K562 (cell line): ENCODE data around the gene RNFT2. TPM values are rescaled to one million over a fixed set of nuclear protein-coding genes. Genes with fewer than 3 reads are reported as not detected.

ENCODE experiments used
- ATAC-seq: fragments of 200-7000 bp; cut with Tn5 transposase; 3 replicates; pipeline ENCODE4 v1.9.1; 2020; ENCODE audit warnings: moderate library complexity
- BruUV-seq: library from RNA; stranded (reverse); fragments of 400-500 nt; replicated peaks from 2 replicates; lab custom pipeline; 2021; lab: Mats Ljungman, UMichigan
- CTCF ChIA-PET: fragments of 300-600 bp; formaldehyde crosslinking; extraction: SDS; loops from one replicate; lab custom pipeline; 2021; ENCODE audit warnings: low intra/inter-chr PET ratio; lab: Yijun Ruan, JAX
- POLR2A ChIA-PET: fragments of 300-600, 350-650 bp; sonication (Branson Sonifier 250); formaldehyde crosslinking; extraction: SDS; loops from one replicate; lab custom pipeline; 2021; ENCODE audit warnings: antibody characterized with exemption, inconsistent platforms; lab: Yijun Ruan, JAX
- DNase-seq, 4 experiments: peaks; one replicate each; pipeline versions ENCODE4 v3.0.0 to v3.0.0-alpha.2; 2011 to 2018; ENCODE audit warnings: low spot score in 3 of 4, mixed read lengths in 3 of 4; ENCODE audit errors: extremely low read depth in 1 of 4
- FAIRE-seq: peaks from 2 replicates; lab custom pipeline; 2011; peaks lifted over from hg19 to GRCh38; lab: Jason Lieb, UNC
- H2AFZ ChIP-seq: 2 replicates; pipeline ENCODE4 v1.6.0; 2011; ENCODE audit warnings: low read depth, low read length, control low read depth, inconsistent platforms
- H3K27ac ChIP-seq: fragments of 200-600 bp; 3 replicates; pipeline ENCODE4 v1.8.0; 2011; ENCODE audit warnings: low read depth, mild to moderate bottlenecking, control low read depth, inconsistent platforms, low read length, moderate library complexity, mixed read lengths; ENCODE audit errors: extremely low read depth
- H3K27me3 ChIP-seq, 2 experiments: fragments of 300-600 bp in 1 of 2; 2 replicates in 1 of 2; 3 replicates in 1 of 2; pipeline versions ENCODE4 v1.6.0 to v1.8.0; 2011; ENCODE audit warnings: inconsistent platforms in 2 of 2, low read length in 2 of 2, mild to moderate bottlenecking in 1 of 2, mixed read lengths in 1 of 2, moderate library complexity in 1 of 2; ENCODE audit not compliant: control insufficient read depth in 2 of 2, insufficient read depth in 2 of 2
- H3K36me3 ChIP-seq: fragments of 300-600 bp; 3 replicates; pipeline ENCODE4 v1.8.0; 2011; ENCODE audit warnings: mild to moderate bottlenecking, low read length, inconsistent platforms; ENCODE audit not compliant: control insufficient read depth, insufficient read depth
- H3K4me1 ChIP-seq, 2 experiments: fragments of 200-600 bp in 1 of 2; replicated peaks in 1 of 2; 2 replicates in 1 of 2; 3 replicates in 1 of 2; pipeline versions ENCODE4 v1.5.1 to v1.8.0; 2011; ENCODE audit warnings: inconsistent platforms in 2 of 2, low read length in 2 of 2, mild to moderate bottlenecking in 1 of 2, mixed read lengths in 1 of 2, moderate library complexity in 1 of 2; ENCODE audit not compliant: control insufficient read depth in 2 of 2, insufficient read depth in 2 of 2
- H3K4me2 ChIP-seq: 2 replicates; pipeline ENCODE4 v1.6.1; 2011; ENCODE audit warnings: low read length, control low read depth, inconsistent platforms, mixed read lengths; ENCODE audit not compliant: insufficient read depth
- H3K4me3 ChIP-seq: fragments of 200-600 bp; sonication (generic), shearing (Covaris generic); 2 replicates; pipeline ENCODE4 v1.5.1; 2016; ENCODE audit warnings: control low read depth, inconsistent platforms
- H3K79me2 ChIP-seq: fragments of 200-600 bp; 3 replicates; pipeline ENCODE4 v1.8.0; 2011; ENCODE audit warnings: low read length, inconsistent platforms; ENCODE audit not compliant: control insufficient read depth, insufficient read depth
- H3K9ac ChIP-seq, 2 experiments: 2 replicates each; pipeline versions ENCODE4 v1.6.0 to v1.6.1; 2011; ENCODE audit warnings: low read depth in 2 of 2, low read length in 2 of 2, control low read depth in 1 of 2, inconsistent platforms in 1 of 2, mild to moderate bottlenecking in 1 of 2, mixed read lengths in 1 of 2; ENCODE audit not compliant: insufficient read depth in 1 of 2
- H3K9me1 ChIP-seq: one replicate; pipeline ENCODE4 v1.6.0; 2011; ENCODE audit warnings: inconsistent platforms, mild to moderate bottlenecking, low read length, moderate library complexity; ENCODE audit not compliant: control insufficient read depth, insufficient read depth
- H3K9me3 ChIP-seq: replicated peaks from 2 replicates; pipeline ENCODE4 v1.5.1; 2011; ENCODE audit warnings: low read depth, low read length, inconsistent platforms; ENCODE audit not compliant: control insufficient read depth, insufficient read depth
- H4K20me1 ChIP-seq: replicated peaks from 2 replicates; pipeline ENCODE4 v1.6.1; 2011; ENCODE audit warnings: low read length, inconsistent platforms, mixed read lengths; ENCODE audit not compliant: control insufficient read depth, insufficient read depth
- CBFA2T3 ChIP-seq: fragments of 450-650 bp; IDR thresholded peaks from 2 replicates; pipeline ENCODE4 v1.6.1; 2017
- CTCF ChIP-seq, 3 experiments: IDR thresholded peaks in 2 of 3; conservative IDR thresholded peaks in 1 of 3; 2 replicates each; pipeline ENCODE4 v1.5.1; 2011 to 2012; ENCODE audit warnings: low read length in 3 of 3, mild to moderate bottlenecking in 3 of 3, control low read depth in 2 of 3, improper control_type of control experiment in 1 of 3, inconsistent platforms in 1 of 3, low read depth in 1 of 3, mixed read lengths in 1 of 3, moderate library complexity in 1 of 3; ENCODE audit not compliant: insufficient read depth in 2 of 3
- FOXJ2 ChIP-seq: fragments of 200-800 bp; sonication (Bioruptor generic); IDR thresholded peaks from 2 replicates; pipeline ENCODE4 v1.6.1; 2016; ENCODE audit warnings: missing genetic modification characterization, missing compliant biosample characterization
- FOXJ3 ChIP-seq: sonication (generic); formaldehyde crosslinking; IDR thresholded peaks from 2 replicates; pipeline ENCODE4 v1.4.0; 2020; ENCODE audit warnings: mild to moderate bottlenecking, missing genetic modification reagents
- HDAC1 ChIP-seq, 2 experiments: fragments of 450-650 bp; IDR thresholded peaks; 2 replicates each; pipeline ENCODE4 v1.6.1; 2016 to 2017; ENCODE audit warnings: inconsistent platforms in 1 of 2, mild to moderate bottlenecking in 1 of 2, moderate library complexity in 1 of 2
- NFIC ChIP-seq: fragments of 450-650 bp; IDR thresholded peaks from 2 replicates; pipeline ENCODE4 v1.6.1; 2017; ENCODE audit warnings: mild to moderate bottlenecking, inconsistent platforms
- NUFIP1 ChIP-seq: fragments of 450-650 bp; IDR thresholded peaks from 2 replicates; pipeline ENCODE4 v1.6.1; 2018; ENCODE audit not compliant: partially characterized antibody
- POLR2H ChIP-seq: IDR thresholded peaks from 2 replicates; pipeline ENCODE4 v1.6.1; 2016; ENCODE audit warnings: missing genetic modification characterization, low read depth, mild to moderate bottlenecking, control low read depth, missing compliant biosample characterization, moderate library complexity
- SIX5 ChIP-seq, 2 experiments: IDR thresholded peaks; 2 replicates each; pipeline ENCODE4 v1.6.1; 2011; ENCODE audit warnings: low read length in 2 of 2, borderline replicate concordance in 1 of 2, low read depth in 1 of 2, mild to moderate bottlenecking in 1 of 2, moderate library complexity in 1 of 2; ENCODE audit not compliant: insufficient read depth in 1 of 2
- SUPT5H ChIP-seq: fragments of 450-650 bp; IDR thresholded peaks from 2 replicates; pipeline ENCODE4 v1.6.1; 2016
- WGBS: fragments of 100-300 bp; shearing (Covaris generic); methylation state at CpG from one replicate; pipeline ENCODE4 v1.1.6; 2016; ENCODE audit warnings: low coverage, mixed read lengths; ENCODE audit not compliant: insufficient coverage; ENCODE audit errors: missing lambda C conversion rate; 5-methylcytosine and 5-hydroxymethylcytosine counted together
- in situ Hi-C: fragments of 300-500 bp; cut with MboI; formaldehyde crosslinking; loops from 4 replicates; pipeline ENCODE4 v1.15.0; 2018; ENCODE audit warnings: inconsistent platforms, mixed read lengths
- intact Hi-C: fragments of 100-400 bp; cut with micrococcal nuclease; formaldehyde crosslinking; loops from 2 replicates; pipeline ENCODE4 v1.14.2; 2022
- polyA plus RNA-seq, 8 experiments: library from polyadenylated mRNA; depleted of rRNA in 4 of 8; stranded (reverse) in 5 of 8; unstranded in 3 of 8; fragments of >200 nt; fragmentation: Nextera tagmentation in 2 of 8; fragmentation: Illumina TruSeq in 1 of 8; extraction: Ambion mirVana in 2 of 8; extraction: Trizol in 1 of 8; gene quantifications; 2 replicates each; pipeline versions ENCODE4 v1.2.1 to v1.2.3, GENCODE V29; 2011 to 2014; ENCODE audit warnings: inconsistent platforms in 1 of 8, missing spikeins in 1 of 8
- total RNA-seq, 7 experiments: library from RNA; depleted of rRNA in 6 of 7; stranded (reverse); fragments of >200 nt in 6 of 7; fragmentation: Illumina TruSeq in 2 of 7; extraction: Trizol in 2 of 7; gene quantifications; 2 replicates each; pipeline versions ENCODE4 v1.2.1 to v1.2.3, GENCODE V29; 2011 to 2021; ENCODE audit warnings: low replicate concordance in 1 of 7

RNFT2 gene
- total and polyA plus RNA-seq, 9 of the 15 experiments (the other 6 are each of a cell fraction or from before 2014, with no cell fraction given) = 3.6 to 26.3 (median 9.5) TPM

GRCh38 chr12:116807546-116807945 is 69.4 kb downstream of the RNFT2 start:
- FAIRE-seq (no peak), DNase-seq (no peak), ATAC-seq (no peak)
- Histone ChIP-seq H3K27ac (no peak overlapping the region), H3K79me2 (no peaks in the 10 kb centered on the region), H4K20me1 (no peaks in the 10 kb centered on the region; the same call in 1 of the 2 replicates), H3K9me3 (no peaks in the 10 kb centered on the region), H3K9ac (no peak overlapping the region), H3K9me1 (no peaks in the 10 kb centered on the region), H3K4me3 (no peak overlapping the region), H3K27me3 (no peaks in the 10 kb centered on the region), H3K36me3 (no peaks in the 10 kb centered on the region), H3K4me2 (no peak overlapping the region), H2AFZ (no peak overlapping the region), H3K4me1 (no peaks in the 10 kb centered on the region; a peak in 1 of 5 replicates)
- POLR2A ChIA-PET = interaction anchor here (1.0 to 1.2 kb wide), 2 partner anchors 9 to 11 kb away, joined by 3 read pairs; no protein-coding TSS in a partner anchor
- in situ Hi-C loops (no loop called here), intact Hi-C loops (no loop called here)
- TF ChIP-seq FOXJ3 (no peak), CTCF (IDR thresholded peaks at IDR 0.05 in 2 of 3, conservative IDR thresholded peaks at IDR 0.05 in 1 of 3; ENCODE audit: insufficient read depth in 2 of 3, low read depth in 1 of 3, low read length in 3 of 3) (no peak), POLR2H (tag) (no peak), SUPT5H (no peak), NUFIP1 (no peak), FOXJ2 (tag) (no peak), SIX5 (IDR thresholded peaks at IDR 0.05; ENCODE audit: borderline replicate concordance in 1 of 2, insufficient read depth in 1 of 2, low read depth in 1 of 2, low read length in 2 of 2) (no peak), NFIC (no peak), CBFA2T3 (no peak), HDAC1 (IDR thresholded peaks at IDR 0.05) (no peak)
- CTCF ChIA-PET = no interaction called here
- BruUV-seq = no TSS peak
- 45% methylated on average over 6 of the region's 6 CpGs for WGBS
